HG02938 (cell line): ENCODE data around the gene ZNF728.
"Not testable (repeated sequence)": the region's sequence is repeated elsewhere in the genome, so short reads cannot be mapped to it uniquely, and the experiment has no call there.

Experiments used
- ATAC-seq: cut with Tn5 transposase; IDR thresholded peaks from one replicate; pipeline ENCODE4 v1.9.1; 2021; ENCODE audit warnings: mild to moderate bottlenecking, moderate library complexity; ENCODE audit not compliant: unreplicated experiment

The ZNF728 gene

GRCh38 chr19:23002690-23003422, at the start of gene ZNF728:
TSS of gene ZNF728 (minus strand) at chr19:23003176. CDS start at chr19:23003030, 146 bp downstream.
- no peak for ATAC-seq

GRCh38 chr19:23052349-23052748, 49.4 kb upstream of the ZNF728 start:
- no peak for ATAC-seq

- no peak for ATAC-seq
These were observed 46.3 kb upstream of the ZNF728 start for GRCh38 chr19:23049256-23049655.

GRCh38 chr19:23046743-23047142, 43.8 kb upstream of the ZNF728 start:
- ATAC-seq = no peak

GRCh38 chr19:23033721-23034120, 30.7 kb upstream of the ZNF728 start:
- ATAC-seq = no peak

- ATAC-seq = no peak
These were observed 12.7 kb upstream of the ZNF728 start for GRCh38 chr19:23015660-23016059.

GRCh38 chr19:22994957-22995356, 8.0 kb downstream of the ZNF728 start:
- not testable (repeated sequence) for ATAC-seq

GRCh38 chr19:22976248-22976647, 26.7 kb downstream of the ZNF728 start:
- no peak for ATAC-seq

- ATAC-seq = not testable (repeated sequence)
These were observed 27.3 kb downstream of the ZNF728 start for GRCh38 chr19:22975546-22976136.

- no peak for ATAC-seq
These were observed 57.4 kb downstream of the ZNF728 start for GRCh38 chr19:22945560-22945959.

GRCh38 chr19:22935151-22935550, 67.8 kb downstream of the ZNF728 start:
- ATAC-seq = no peak

GRCh38 chr19:22927576-22927975, 75.4 kb downstream of the ZNF728 start:
- not testable (repeated sequence) for ATAC-seq

- not testable (repeated sequence) for ATAC-seq
These were observed 77.8 kb downstream of the ZNF728 start for GRCh38 chr19:22925181-22925580.
